Activated T-cell treated with anti-CD3 and anti-CD28 coated beads, Interleukin-2, amount 50 U/mL, for 48 hours (primary cell): ENCODE measurements around the gene AGMO.

Experiments
- DNase-seq, 2 experiments: peaks; one replicate each; pipeline ENCODE4 v3.0.0-alpha.2; 2020

Gene AGMO

DNA sequence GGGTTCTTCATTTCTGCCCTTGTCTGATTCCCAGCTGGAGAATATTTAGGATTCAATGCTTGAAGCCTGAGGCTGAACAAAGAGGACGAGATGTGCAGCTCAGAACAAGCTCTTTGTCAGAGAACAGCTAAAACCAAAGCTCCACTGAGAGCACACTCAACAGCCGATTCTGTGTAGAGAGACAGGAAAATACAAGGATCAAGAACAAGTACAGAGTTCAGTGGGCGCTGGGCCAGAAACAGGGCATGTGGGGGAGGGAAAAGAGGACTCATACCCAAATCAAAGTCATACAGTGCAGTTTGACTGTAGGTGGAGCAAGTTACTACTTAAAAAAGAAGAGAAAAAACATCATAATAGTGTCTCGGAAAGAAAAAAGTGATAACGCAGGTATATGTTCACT, at the start of gene AGMO:
Gene AGMO (minus strand): TSS at position 181 of the 400 bp plus-strand sequence.
- DNase-seq = no peak

- no peak for DNase-seq
Measured at GRCh38 chr7:15610503-15610902, 48.7 kb upstream of the AGMO start.

- DNase-seq = no peak
Measured at GRCh38 chr7:15609287-15609686, 47.5 kb upstream of the AGMO start.

DNA sequence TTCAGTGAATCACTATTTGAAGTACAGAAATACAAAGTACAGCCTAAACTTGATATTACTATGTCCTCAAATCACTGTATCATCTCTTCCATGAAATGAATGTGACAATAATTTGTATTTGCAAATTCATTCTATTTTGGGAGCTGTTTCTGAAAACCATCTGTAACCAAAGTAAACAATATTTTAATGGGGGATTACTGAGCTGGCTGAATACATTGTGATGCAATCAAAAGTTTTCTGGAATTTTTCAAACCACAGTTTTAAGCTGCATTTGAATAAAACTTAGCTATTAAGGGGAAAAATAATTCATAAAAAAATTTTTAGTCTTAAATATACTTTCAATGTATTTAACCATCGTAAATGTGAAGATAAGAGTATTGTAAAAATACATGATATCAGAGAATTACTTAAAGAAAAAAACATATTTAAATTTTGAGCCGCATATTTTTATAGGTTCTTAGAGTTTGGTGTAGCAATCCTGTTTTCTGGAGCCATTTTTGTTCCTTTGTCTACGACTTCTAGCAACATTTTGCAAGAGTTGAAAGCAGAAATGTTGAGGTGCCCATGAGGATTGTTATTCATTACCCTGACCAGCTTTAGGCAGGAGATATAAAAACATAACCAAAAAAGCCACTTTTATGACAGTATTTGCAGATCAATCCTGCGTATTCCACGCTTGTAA, 45.9 kb upstream of the AGMO start:
- DNase-seq = no peak

DNA sequence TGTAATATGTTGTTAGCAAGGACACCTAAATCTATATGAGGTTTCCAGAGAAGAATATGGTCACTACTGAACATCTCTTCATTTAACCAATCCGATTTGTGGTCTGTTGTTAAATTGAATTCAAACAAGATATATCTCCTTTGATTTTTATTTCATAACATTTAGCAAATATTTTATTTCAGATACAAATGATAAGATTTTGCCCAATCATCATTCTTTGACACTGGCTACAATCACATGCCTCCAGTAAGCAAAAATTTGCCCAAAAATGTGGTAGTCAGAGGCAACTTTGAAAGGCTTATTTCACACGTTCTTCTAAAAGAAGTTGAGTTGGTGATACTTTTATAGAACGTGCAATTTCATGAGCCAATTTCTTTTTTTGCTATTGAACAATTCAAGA, 44.7 kb upstream of the AGMO start:
- no peak for DNase-seq

- no peak for DNase-seq
Measured at GRCh38 chr7:15604166-15604565, 42.4 kb upstream of the AGMO start.

DNA sequence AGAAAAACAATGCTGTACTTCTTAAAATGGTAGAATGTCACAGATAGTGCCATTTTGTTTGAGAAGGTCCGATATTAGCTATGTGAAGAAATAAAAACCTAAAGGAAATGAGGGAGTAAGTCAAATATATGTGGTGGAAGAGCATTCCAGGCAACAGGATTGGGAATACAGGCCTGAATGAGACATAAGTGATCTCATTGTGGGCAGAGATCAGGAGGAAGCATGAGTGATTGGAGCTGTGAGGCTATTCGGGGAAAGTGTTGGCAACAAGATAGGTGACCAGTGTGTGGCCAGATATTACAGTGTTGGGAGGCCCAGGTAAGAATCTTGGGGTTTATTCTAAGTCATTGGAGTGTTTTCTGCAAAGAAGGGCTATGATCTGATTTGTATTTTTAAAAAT, 41.3 kb upstream of the AGMO start:
- DNase-seq = no peak

- no peak for DNase-seq
Measured at GRCh38 chr7:15602236-15602635, 40.4 kb upstream of the AGMO start.

GRCh38 chr7:15601175-15601574, 39.4 kb upstream of the AGMO start:
- no peak for DNase-seq

DNA sequence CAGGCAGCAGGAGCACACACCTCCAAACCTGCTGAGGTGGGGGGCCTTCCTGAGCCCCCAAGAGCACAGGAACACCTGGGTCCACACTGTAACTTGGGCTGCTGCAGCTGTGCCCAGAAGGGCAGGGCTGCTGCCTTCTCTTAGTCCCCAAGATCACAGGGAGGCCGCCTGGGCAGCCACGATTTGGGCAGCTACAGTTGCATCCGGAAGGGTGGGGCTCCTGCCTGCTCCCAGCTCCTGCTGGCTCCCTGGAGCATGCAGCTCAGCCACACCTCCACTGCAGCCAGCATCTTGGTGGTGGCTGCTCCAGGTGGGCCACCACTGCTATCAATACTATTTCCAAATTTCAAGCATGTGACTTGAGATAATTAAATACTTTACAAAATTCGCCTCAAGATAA, 38.5 kb upstream of the AGMO start:
- no peak for DNase-seq

GRCh38 chr7:15594461-15594860, 32.6 kb upstream of the AGMO start:
- DNase-seq = no peak

- DNase-seq = no peak
Measured at GRCh38 chr7:15593382-15593781, 31.6 kb upstream of the AGMO start.

- DNase-seq = no peak
Measured at GRCh38 chr7:15586266-15586665, 24.5 kb upstream of the AGMO start.

DNA sequence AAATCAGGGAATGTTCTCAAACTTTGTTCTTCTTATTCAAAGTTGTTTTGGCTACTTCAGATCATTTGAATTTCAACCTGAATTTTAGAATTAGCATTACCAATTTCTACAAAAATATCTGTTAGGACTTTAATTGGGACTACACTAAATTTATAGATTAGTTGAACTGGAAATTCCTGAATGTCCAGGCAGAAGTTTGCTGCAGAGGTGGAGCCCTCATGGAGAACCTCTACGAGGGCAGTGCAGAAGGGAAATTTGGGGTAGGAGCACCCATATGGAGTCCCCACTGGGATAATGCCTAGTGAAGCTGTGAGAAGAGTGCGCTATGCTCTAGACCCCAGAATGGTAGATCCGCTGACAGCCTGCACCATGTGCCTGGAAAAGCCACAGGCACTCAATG, 22.8 kb upstream of the AGMO start:
- DNase-seq = no peak

DNA sequence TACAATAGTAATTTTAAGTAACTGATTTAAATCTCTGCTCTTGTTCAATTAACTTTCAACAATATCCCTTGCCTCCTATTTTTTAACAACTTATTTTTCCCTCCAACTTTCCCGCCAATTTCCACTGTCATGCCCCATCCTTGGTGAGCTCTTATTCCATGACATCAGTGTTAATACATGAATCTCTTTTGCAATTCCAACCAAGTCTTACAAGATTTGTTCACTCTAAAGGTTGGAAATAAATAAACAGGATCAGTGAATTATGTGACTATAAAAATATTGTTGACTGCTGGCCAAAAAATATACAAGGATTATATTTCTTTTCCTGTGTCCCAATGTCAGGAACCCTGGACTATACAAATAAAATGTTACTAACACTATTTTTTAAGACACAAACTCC, 21.0 kb upstream of the AGMO start:
- no peak for DNase-seq

DNA sequence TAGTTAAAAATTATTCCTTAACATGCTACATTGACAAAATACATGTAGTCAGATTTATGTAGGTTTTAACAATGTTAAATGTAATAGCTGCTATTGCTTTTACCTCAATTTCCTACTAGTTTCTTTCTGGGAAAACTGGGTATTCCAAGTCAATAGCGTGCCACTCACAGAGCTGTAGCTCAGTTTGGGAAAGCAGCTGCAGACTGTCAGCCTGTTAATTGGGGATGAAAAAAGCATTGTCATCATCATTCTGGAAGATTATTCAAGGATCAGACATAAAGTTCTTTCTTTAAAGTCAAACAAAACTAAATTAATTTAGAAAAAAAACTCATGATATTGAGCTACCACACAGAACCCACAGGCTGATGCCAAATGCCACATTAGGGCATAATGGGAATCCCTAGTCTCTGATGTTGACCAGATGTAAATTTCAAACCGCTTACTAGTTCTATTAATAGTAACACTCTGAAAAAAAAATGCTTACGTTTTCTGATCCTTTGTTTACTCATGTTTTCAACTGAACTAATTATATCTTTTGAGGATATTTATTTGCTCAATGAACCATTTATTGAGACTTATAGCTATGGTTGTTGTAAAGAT, 19.6 kb upstream of the AGMO start:
- no peak for DNase-seq

DNA sequence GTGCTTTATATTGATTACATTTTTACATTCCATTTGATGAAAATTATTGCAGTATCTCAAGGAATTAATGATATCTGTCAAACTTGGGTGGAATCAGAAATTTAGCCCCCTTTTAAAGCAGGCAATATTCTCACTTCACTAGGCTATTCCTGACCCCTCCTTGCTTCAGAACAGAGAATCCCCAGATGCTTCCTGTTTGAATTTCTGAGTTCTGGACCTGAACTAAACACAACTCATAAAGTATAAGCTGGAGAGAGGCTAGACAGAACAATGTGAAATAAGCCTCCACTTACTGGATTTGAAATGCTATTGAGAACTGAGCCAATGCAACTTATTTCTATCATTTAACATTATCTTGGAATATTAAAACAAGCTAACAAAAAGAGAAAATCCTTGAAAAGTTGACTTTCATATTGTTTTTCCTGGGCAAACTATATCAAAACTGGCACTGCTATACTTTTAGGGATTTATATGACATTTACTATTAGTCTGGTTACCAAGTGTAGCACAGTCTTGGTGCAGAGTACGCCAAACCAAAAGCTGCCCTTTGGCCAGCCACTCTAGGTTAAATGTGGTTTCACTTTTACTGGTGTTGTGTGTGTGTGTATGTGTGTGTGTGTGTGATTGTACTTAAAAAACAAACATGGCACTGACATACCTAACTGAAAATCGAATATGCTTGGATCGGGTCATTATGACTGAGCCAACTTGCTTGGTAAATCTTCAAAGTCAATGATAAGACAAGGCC, 19.0 kb upstream of the AGMO start:
- no peak for DNase-seq

DNA sequence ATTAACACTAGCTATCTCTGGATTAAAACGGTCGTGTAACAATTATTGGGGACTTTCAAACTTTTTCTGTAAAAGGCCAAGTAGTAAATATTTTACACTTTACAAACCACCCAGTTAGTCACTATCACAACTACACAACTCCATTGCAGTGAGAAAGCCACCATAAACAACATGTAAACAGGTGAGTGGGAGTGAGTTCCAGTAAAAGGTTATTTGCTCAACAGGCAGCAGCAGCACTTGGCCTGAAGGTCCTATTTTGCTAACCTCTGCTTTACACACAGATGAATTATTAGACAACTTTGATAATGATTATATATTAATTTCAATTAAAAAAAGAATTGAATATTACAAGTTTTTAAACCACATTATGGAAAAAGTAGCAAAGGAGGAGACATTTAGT, 15.8 kb upstream of the AGMO start:
- no peak for DNase-seq

DNA sequence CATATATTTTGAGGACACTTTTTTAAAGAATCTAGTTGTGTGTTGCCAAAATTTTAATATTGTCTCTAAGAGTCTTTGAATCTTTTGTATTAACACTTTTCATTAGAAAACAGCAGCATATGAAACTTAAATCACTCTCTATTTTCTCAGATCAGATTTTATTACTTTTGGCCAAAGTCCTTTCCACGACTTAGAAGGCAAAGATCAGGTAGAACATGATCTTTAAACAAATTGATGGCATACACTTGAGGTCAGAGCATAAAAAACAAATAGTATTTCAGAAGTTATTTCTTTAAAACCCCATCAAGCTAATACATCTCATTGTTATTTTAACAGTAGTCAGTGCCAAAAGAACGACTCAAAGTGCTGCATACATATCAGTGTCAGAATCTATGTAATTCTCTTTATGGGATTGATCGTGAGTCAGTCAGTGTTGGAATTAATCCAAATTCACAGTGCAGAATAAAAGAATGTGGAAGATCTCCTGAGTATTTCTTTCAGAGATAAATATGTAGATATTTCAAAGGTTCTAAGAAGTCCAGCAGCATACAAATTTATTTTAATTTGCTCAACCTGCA, 9.6 kb upstream of the AGMO start:
- DNase-seq = no peak

DNA sequence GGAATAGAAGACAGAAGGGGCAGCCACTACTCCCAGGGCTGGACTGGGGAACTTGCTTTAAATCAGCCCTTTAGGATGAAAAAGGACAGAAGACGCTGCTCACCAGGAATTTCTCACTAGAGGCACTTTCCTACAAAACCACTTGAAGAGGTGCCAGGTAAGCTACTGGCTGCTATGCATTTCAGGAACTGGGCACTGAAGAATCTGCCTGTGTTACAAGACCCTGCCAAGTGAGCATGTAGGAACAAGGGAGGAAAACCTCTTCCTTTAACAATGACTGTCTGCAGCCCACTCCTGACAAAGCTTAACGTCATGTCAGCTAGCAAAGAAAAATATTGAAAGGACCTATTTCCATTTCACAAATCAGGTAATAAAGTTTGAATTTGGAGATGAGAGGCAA, 5.8 kb upstream of the AGMO start:
- no peak for DNase-seq

GRCh38 chr7:15567036-15567435, 5.2 kb upstream of the AGMO start:
- no peak for DNase-seq

DNA sequence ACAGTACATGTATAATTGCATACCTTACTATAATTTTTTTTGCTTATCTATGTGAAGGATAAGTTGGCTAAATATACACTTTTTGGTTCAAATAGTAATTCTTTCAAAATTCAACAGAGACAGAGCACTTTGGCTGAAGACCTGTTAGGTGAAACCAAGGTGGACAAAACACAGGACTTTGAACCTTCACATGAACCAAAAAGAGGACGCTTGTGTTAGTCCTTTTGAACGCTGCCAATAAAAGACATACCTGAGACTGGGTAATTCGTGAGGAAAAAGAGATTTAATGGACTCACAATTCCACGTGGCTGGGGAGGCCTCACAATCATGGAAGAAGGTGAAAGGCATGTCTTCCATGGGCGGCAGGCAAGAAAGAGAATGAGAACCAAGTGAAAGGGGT, 4.7 kb upstream of the AGMO start:
- DNase-seq = no peak

DNA sequence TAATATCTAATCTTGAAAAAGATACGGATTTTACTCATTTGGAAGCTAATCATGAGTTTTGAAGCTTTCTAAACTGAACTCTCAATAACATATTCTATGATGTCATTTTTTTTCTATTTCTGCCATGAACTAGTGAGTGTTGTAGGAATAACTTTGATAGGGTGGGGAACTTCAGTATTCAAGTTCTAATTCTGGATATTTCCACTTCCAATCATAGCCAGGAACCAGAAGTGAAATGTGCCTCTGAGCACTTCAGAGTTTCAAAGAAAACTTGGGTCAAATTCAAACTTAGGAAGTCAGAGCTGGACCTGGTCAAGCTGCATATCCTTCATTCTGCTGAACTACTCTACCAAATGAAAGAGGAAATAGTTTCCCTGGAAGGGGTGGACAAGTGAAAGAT, 847 bp downstream of the AGMO start:
- no peak for DNase-seq

DNA sequence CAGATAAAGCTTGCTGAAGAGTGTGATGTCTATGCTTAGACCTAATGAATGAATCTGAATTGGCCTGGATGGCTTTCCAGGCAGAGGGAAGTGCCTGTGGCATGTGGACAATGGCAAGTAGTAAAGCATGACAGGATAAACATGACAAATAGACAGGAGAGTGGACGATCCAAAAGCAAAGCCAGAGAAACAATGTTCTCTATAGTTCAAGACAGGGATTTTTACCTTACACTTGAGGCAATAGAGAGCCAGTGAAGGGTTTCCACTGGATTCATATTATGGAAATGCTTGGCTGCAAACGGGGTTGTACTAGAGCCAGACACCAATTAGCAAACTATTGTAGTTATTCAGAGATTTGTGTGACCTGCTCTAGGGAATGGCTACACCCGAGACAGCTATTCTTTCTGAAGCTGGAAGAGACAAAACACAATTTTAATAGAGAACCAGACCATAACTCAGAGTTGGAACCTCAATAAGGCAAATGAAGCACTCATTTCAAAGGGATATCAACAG, 2.3 kb downstream of the AGMO start:
- DNase-seq = no peak
